Endothelial cell of umbilical vein (primary cell): ENCODE results near the gene GRIA1. TPM values are rescaled to one million over a fixed set of nuclear protein-coding genes. Genes with fewer than 3 reads are reported as not detected.

ENCODE experiments used
- BruUV-seq: library from RNA; stranded (reverse); fragments of 400-500 nt; replicated peaks from 2 replicates; lab custom pipeline; 2021; lab: Mats Ljungman, UMichigan
- CTCF ChIA-PET: fragments of 300-600, 350-600 bp; sonication (Branson Sonifier 250); formaldehyde crosslinking; loops from one replicate; lab custom pipeline; 2021; ENCODE audit warnings: antibody characterized with exemption, inconsistent platforms; lab: Charles Lee
- POLR2A ChIA-PET: fragments of 300-600, 350-600 bp; sonication (Branson Sonifier 250); formaldehyde crosslinking; loops from one replicate; lab custom pipeline; 2021; ENCODE audit warnings: antibody characterized with exemption, inconsistent platforms; lab: Charles Lee
- DNase-seq: peaks from one replicate; pipeline ENCODE4 v3.0.0-alpha.2; 2011; ENCODE audit warnings: low read depth, low spot score
- FAIRE-seq: peaks from 2 replicates; lab custom pipeline; 2011; peaks lifted over from hg19 to GRCh38; lab: Jason Lieb, UNC
- H2AFZ ChIP-seq: 2 replicates; pipeline ENCODE4 v1.6.0; 2012; ENCODE audit warnings: low read depth, low read length, control low read depth, inconsistent platforms
- H3K27ac ChIP-seq: 2 replicates; pipeline ENCODE4 v1.5.1; 2011; ENCODE audit warnings: low read depth, mild to moderate bottlenecking, control low read depth, low read length, moderate library complexity; ENCODE audit not compliant: insufficient read depth
- H3K27me3 ChIP-seq, 2 experiments: 2 replicates each; pipeline versions ENCODE4 v1.6.0 to v1.6.1; 2011; ENCODE audit warnings: low read length in 2 of 2, mixed read lengths in 1 of 2; ENCODE audit not compliant: control insufficient read depth in 2 of 2, insufficient read depth in 2 of 2
- H3K36me3 ChIP-seq, 2 experiments: 2 replicates in 1 of 2; 3 replicates in 1 of 2; pipeline ENCODE4 v1.5.1; 2011; ENCODE audit warnings: low read length in 2 of 2, mild to moderate bottlenecking in 1 of 2, moderate library complexity in 1 of 2; ENCODE audit not compliant: control insufficient read depth in 2 of 2, insufficient read depth in 2 of 2; ENCODE audit errors: extremely low read depth in 1 of 2
- H3K4me1 ChIP-seq: 3 replicates; pipeline ENCODE4 v1.5.1; 2011; ENCODE audit warnings: mild to moderate bottlenecking, low read length; ENCODE audit not compliant: control insufficient read depth, insufficient read depth; ENCODE audit errors: extremely low read depth
- H3K4me2 ChIP-seq: 2 replicates; pipeline ENCODE4 v1.6.1; 2011; ENCODE audit warnings: low read length, control low read depth, mixed read lengths; ENCODE audit not compliant: insufficient read depth
- H3K4me3 ChIP-seq, 3 experiments: fragments of 200-600 bp in 1 of 3; sonication (generic), shearing (Covaris generic) in 1 of 3; replicated peaks in 1 of 3; 2 replicates each; pipeline ENCODE4 v1.5.1; 2011 to 2016; ENCODE audit warnings: control low read depth in 3 of 3, low read length in 3 of 3, mild to moderate bottlenecking in 2 of 3, inconsistent platforms in 1 of 3, low read depth in 1 of 3, moderate library complexity in 1 of 3; ENCODE audit not compliant: insufficient read depth in 1 of 3
- H3K79me2 ChIP-seq: 2 replicates; pipeline ENCODE4 v1.6.0; 2012; ENCODE audit warnings: low read length, inconsistent platforms; ENCODE audit not compliant: control insufficient read depth, insufficient read depth
- H3K9ac ChIP-seq: replicated peaks from 2 replicates; pipeline ENCODE3; 2011; ENCODE audit warnings: low read length, control low read depth; ENCODE audit not compliant: insufficient read depth; ENCODE audit errors: extremely low read depth
- H3K9me1 ChIP-seq: replicated peaks from 3 replicates; pipeline ENCODE4 v1.6.0; 2011; ENCODE audit warnings: mild to moderate bottlenecking, low read length; ENCODE audit not compliant: control insufficient read depth, insufficient read depth; ENCODE audit errors: extremely low read depth
- H3K9me3 ChIP-seq: replicated peaks from 2 replicates; pipeline ENCODE4 v1.5.1; 2012; ENCODE audit warnings: low read length, inconsistent platforms; ENCODE audit not compliant: control insufficient read depth, insufficient read depth
- H4K20me1 ChIP-seq: replicated peaks from 2 replicates; pipeline ENCODE3; 2011; ENCODE audit warnings: mild to moderate bottlenecking, low read length; ENCODE audit not compliant: control insufficient read depth, insufficient read depth; ENCODE audit errors: extremely low read depth
- EZH2 ChIP-seq: IDR thresholded peaks from 2 replicates; pipeline ENCODE4 v1.6.1; 2012; ENCODE audit warnings: borderline replicate concordance, low read depth, mild to moderate bottlenecking, moderate library complexity, low read length, inconsistent platforms; ENCODE audit not compliant: severe bottlenecking
- FOS ChIP-seq: IDR thresholded peaks from 2 replicates; pipeline ENCODE4 v1.6.1; 2011; ENCODE audit warnings: mild to moderate bottlenecking, low read length, moderate library complexity, borderline replicate concordance; ENCODE audit not compliant: insufficient read depth
- GATA2 ChIP-seq: IDR thresholded peaks from 2 replicates; pipeline ENCODE4 v1.7.0; 2011; ENCODE audit warnings: low read depth, mild to moderate bottlenecking, moderate library complexity, mixed read lengths, low read length; ENCODE audit not compliant: insufficient read length, insufficient read depth
- JUN ChIP-seq: IDR thresholded peaks from 2 replicates; pipeline ENCODE4 v1.6.1; 2011; ENCODE audit warnings: borderline replicate concordance, low read depth; ENCODE audit not compliant: insufficient read length, insufficient read depth
- MYC ChIP-seq: IDR thresholded peaks from one replicate; pipeline ENCODE4 v1.6.1; 2011; ENCODE audit warnings: mild to moderate bottlenecking, low read depth, low read length
- POLR2A ChIP-seq: IDR thresholded peaks from 2 replicates; pipeline ENCODE4 v1.6.1; 2012; ENCODE audit warnings: low read depth, mild to moderate bottlenecking, control low read depth, low read length
- POLR2AphosphoS5 ChIP-seq: IDR thresholded peaks from 2 replicates; pipeline ENCODE4 v1.6.1; 2012; ENCODE audit warnings: low read depth, mild to moderate bottlenecking, control low read depth, low read length, moderate library complexity; ENCODE audit not compliant: insufficient read depth
- dilution Hi-C: fragments of 300-500 bp; cut with MboI; formaldehyde crosslinking; loops from one replicate; pipeline ENCODE4 v1.15.0; 2019; ENCODE audit warnings: low sequenced_read_pairs; ENCODE audit not compliant: extremely low pct_ligation_motif_present
- intact Hi-C: fragments of 100-400 bp; cut with micrococcal nuclease; formaldehyde crosslinking; loops from one replicate; pipeline ENCODE4 v1.10.0; 2022
- polyA plus RNA-seq, 4 experiments: library from polyadenylated mRNA; depleted of rRNA in 3 of 4; stranded (reverse) in 3 of 4; unstranded in 1 of 4; fragments of >200 nt; gene quantifications; 2 replicates each; pipeline versions ENCODE4 v1.2.1 to v1.2.3, GENCODE V29; 2011 to 2012; ENCODE audit warnings: missing spikeins in 1 of 4
- total RNA-seq: library from RNA; stranded (reverse); gene quantifications from 2 replicates; pipeline ENCODE4 v1.2.3, GENCODE V29; 2021
- TF ChIP-seq, protein P1 (sequence below): IDR thresholded peaks from 2 replicates; pipeline ENCODE4 v1.6.1; 2011; ENCODE audit not compliant: insufficient read depth, insufficient read length
- TF ChIP-seq, protein P2 (sequence below), 2 donors: IDR thresholded peaks; 1 replicate in 1 of 2; 2 replicates in 1 of 2; pipeline ENCODE4 v1.5.1; 2011; ENCODE audit warnings: low read length in 2 of 2, mild to moderate bottlenecking in 2 of 2, moderate library complexity in 2 of 2, control low read depth in 1 of 2, inconsistent platforms in 1 of 2, low read depth in 1 of 2; ENCODE audit not compliant: insufficient read depth in 1 of 2; ENCODE audit errors: extremely low read depth in 1 of 2

The GRIA1 gene
- total and polyA plus RNA-seq, 2 donors (not counting 3 experiments of a cell fraction or from before 2014, with no cell fraction given) = not detected

DNA sequence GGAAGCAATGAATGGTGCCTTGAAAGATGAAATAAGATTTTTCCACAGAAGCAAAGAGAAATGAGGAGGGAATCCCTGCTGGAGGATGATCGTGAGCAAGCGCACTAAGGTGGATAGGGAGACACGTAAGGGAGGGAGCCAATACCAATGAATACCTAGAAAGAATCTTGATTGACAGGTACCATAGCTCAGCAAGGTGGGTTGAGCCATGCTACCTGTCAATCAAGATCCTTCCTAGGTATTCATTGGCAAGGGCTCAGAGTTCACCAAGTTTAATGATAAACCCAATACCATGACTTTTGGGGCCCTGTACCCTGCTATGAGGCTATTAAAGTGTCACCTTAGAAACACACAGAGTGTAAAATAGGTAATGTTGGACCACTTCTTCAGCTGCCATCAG, 226.8 kb downstream of the GRIA1 start:
- TF ChIP-seq EZH2 (no peak), FOS (no peak), GATA2 (no peak), POLR2AphosphoS5 (no peak), JUN (no peak), MYC (no peak), POLR2A (no peak)
- TF ChIP-seq, protein P1, sequence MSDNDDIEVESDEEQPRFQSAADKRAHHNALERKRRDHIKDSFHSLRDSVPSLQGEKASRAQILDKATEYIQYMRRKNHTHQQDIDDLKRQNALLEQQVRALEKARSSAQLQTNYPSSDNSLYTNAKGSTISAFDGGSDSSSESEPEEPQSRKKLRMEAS = no peak
- TF ChIP-seq, protein P2, sequence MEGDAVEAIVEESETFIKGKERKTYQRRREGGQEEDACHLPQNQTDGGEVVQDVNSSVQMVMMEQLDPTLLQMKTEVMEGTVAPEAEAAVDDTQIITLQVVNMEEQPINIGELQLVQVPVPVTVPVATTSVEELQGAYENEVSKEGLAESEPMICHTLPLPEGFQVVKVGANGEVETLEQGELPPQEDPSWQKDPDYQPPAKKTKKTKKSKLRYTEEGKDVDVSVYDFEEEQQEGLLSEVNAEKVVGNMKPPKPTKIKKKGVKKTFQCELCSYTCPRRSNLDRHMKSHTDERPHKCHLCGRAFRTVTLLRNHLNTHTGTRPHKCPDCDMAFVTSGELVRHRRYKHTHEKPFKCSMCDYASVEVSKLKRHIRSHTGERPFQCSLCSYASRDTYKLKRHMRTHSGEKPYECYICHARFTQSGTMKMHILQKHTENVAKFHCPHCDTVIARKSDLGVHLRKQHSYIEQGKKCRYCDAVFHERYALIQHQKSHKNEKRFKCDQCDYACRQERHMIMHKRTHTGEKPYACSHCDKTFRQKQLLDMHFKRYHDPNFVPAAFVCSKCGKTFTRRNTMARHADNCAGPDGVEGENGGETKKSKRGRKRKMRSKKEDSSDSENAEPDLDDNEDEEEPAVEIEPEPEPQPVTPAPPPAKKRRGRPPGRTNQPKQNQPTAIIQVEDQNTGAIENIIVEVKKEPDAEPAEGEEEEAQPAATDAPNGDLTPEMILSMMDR (IDR thresholded peaks at IDR 0.05; ENCODE audit: extremely low read depth in 1 of 2, insufficient read depth in 1 of 2, low read depth in 1 of 2, low read length in 2 of 2) = no peak
- no peak overlapping the region for H3K4me3 ChIP-seq
- H2AFZ ChIP-seq = no peak overlapping the region
- no peaks in the 10 kb centered on the region for H3K9me3 ChIP-seq
- no peaks in the 10 kb centered on the region for H3K36me3 ChIP-seq
- no peaks in the 10 kb centered on the region for H3K4me1 ChIP-seq
- CTCF ChIA-PET = no interaction called here
- no peak overlapping the region for H3K27ac ChIP-seq
- intact Hi-C loops (no loop called here), dilution Hi-C loops (no loop called here)
- FAIRE-seq = no peak
- no peak overlapping the region for H3K4me2 ChIP-seq
- H3K79me2 ChIP-seq = no peaks in the 10 kb centered on the region
- DNase-seq = no peak
- no TSS peak for BruUV-seq
- H3K9me1 ChIP-seq = no peaks in the 10 kb centered on the region
- H4K20me1 ChIP-seq = no peaks in the 10 kb centered on the region
- H3K27me3 ChIP-seq = no peaks in the 10 kb centered on the region
- POLR2A ChIA-PET = no interaction called here
- no peak overlapping the region for H3K9ac ChIP-seq
